Fibroblast of skin of left biceps (primary cell): ENCODE measurements around the gene XKR8.
"Not testable (repeated sequence)": the region's sequence is repeated elsewhere in the genome, so short reads cannot be mapped to it uniquely, and the experiment has no call there.

Experiments
- DNase-seq, 2 experiments: peaks; one replicate each; pipeline ENCODE4 v3.0.0-alpha.2; 2013; ENCODE audit warnings: low read depth in 2 of 2

Gene XKR8

DNA sequence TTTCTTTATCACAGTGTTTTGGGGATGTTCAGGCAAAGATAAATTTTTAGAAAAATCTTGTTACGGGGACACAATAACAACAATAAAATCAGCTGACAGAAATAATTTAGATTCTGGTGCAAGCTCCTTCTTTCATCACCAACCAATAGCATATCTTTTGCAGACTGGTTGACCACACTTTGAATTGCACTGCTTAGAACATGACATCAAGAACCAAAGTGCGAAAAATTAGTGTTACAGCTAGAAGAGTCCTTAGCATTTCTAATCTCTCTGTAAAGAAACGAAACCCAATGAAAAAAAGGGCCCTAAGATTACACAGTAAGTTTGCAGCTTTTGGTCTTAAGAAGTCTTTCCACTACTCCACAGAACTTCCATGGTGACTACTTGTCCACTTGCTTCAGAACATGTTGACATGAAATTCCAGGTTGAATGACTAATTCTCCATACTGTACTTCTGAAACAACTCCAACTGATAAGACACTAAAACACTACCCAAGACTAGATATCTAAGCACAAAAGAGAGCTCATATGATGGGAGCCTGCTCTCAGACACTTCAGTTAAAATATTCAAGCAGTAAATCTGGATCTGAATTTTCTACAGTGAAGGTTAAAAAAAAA, 31.3 kb downstream of the XKR8 start:
- DNase-seq: no peak

DNA sequence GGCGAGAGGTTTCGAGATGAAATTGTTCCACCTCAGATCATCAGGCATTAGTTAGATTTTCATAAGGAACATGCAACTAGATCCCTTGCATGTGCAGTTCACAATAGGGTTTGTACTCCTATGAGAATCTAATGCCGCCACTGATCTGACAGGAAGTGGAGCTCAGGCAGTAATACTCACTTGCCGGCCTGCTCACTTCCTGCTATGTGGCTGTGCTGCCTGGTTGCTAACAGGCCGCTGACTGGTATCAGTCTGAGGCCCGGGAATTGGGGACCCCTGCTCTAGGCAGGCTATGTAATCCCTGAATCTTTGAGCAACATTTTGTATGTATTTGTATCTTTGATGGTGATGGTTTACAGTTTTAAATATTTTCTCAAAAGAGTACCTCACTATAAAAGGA, 32.5 kb downstream of the XKR8 start:
- no peak for DNase-seq

- no peak for DNase-seq
These were observed 33.5 kb downstream of the XKR8 start for GRCh38 chr1:27993241-27993640.

GRCh38 chr1:27994060-27994459, 34.3 kb downstream of the XKR8 start:
- no peak for DNase-seq

GRCh38 chr1:27994526-27994925, 34.8 kb downstream of the XKR8 start:
- DNase-seq: not testable (repeated sequence)

GRCh38 chr1:27999055-27999454, 39.3 kb downstream of the XKR8 start:
- DNase-seq: no peak

DNA sequence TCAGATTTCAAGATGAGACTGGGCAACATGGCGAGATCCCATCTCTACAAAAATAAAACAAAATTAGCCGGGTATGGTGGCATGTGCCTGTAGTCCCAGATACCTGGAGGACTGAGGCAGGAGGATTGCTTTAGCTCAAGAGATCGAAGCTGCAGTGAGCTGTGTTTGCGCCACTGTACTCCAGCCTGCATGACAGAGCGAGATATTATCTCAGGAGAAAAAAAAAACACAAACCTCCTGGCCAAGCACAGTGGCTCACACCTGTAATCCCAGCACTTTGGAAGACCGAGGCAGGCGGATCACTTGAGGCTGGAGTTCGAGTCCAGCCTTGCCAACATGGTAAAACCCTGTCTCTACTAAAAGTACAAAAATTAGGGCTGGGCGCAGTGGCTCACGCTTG, 42.8 kb downstream of the XKR8 start:
- no peak for DNase-seq

- not testable (repeated sequence) for DNase-seq
These were observed 43.3 kb downstream of the XKR8 start for GRCh38 chr1:28003117-28003516.

DNA sequence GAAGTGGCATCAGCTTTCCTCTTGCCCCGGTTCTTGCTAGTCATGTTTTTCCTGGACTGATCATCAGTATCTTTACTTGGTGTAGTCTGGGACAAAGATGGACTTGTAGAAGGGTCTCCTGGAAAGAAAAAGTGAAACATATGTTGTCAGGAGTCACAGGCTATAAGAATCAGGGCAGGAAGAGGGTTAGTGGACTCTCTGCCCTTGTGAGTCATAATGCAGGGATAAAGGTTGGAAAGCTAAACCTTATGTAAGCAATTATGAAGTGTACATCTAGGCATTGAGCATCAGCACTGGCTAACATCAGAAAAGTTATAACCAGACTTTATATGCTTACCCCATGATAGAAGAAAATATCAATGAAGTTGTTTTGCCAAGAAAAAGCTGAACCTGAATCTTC, 51.2 kb downstream of the XKR8 start:
- no peak for DNase-seq
